Endothelial cell of umbilical vein (primary cell): ENCODE data around the gene DAZL. TPM values are rescaled to one million over a fixed set of nuclear protein-coding genes. Genes with fewer than 3 reads are reported as not detected.

Source experiments
- BruUV-seq: library from RNA; stranded (reverse); fragments of 400-500 nt; replicated peaks from 2 replicates; lab custom pipeline; 2021; lab: Mats Ljungman, UMichigan
- CTCF ChIA-PET: fragments of 300-600, 350-600 bp; sonication (Branson Sonifier 250); formaldehyde crosslinking; loops from one replicate; lab custom pipeline; 2021; ENCODE audit warnings: antibody characterized with exemption, inconsistent platforms; lab: Charles Lee
- POLR2A ChIA-PET: fragments of 300-600, 350-600 bp; sonication (Branson Sonifier 250); formaldehyde crosslinking; loops from one replicate; lab custom pipeline; 2021; ENCODE audit warnings: antibody characterized with exemption, inconsistent platforms; lab: Charles Lee
- DNase-seq: peaks from one replicate; pipeline ENCODE4 v3.0.0-alpha.2; 2011; ENCODE audit warnings: low read depth, low spot score
- FAIRE-seq: peaks from 2 replicates; lab custom pipeline; 2011; peaks lifted over from hg19 to GRCh38; lab: Jason Lieb, UNC
- H2AFZ ChIP-seq: 2 replicates; pipeline ENCODE4 v1.6.0; 2012; ENCODE audit warnings: low read depth, low read length, control low read depth, inconsistent platforms
- H3K27ac ChIP-seq: 2 replicates; pipeline ENCODE4 v1.5.1; 2011; ENCODE audit warnings: low read depth, mild to moderate bottlenecking, control low read depth, low read length, moderate library complexity; ENCODE audit not compliant: insufficient read depth
- H3K27me3 ChIP-seq, 2 experiments: 2 replicates each; pipeline versions ENCODE4 v1.6.0 to v1.6.1; 2011; ENCODE audit warnings: low read length in 2 of 2, mixed read lengths in 1 of 2; ENCODE audit not compliant: control insufficient read depth in 2 of 2, insufficient read depth in 2 of 2
- H3K36me3 ChIP-seq, 2 experiments: 2 replicates in 1 of 2; 3 replicates in 1 of 2; pipeline ENCODE4 v1.5.1; 2011; ENCODE audit warnings: low read length in 2 of 2, mild to moderate bottlenecking in 1 of 2, moderate library complexity in 1 of 2; ENCODE audit not compliant: control insufficient read depth in 2 of 2, insufficient read depth in 2 of 2; ENCODE audit errors: extremely low read depth in 1 of 2
- H3K4me1 ChIP-seq: 3 replicates; pipeline ENCODE4 v1.5.1; 2011; ENCODE audit warnings: mild to moderate bottlenecking, low read length; ENCODE audit not compliant: control insufficient read depth, insufficient read depth; ENCODE audit errors: extremely low read depth
- H3K4me2 ChIP-seq: 2 replicates; pipeline ENCODE4 v1.6.1; 2011; ENCODE audit warnings: low read length, control low read depth, mixed read lengths; ENCODE audit not compliant: insufficient read depth
- H3K4me3 ChIP-seq, 3 experiments: fragments of 200-600 bp in 1 of 3; sonication (generic), shearing (Covaris generic) in 1 of 3; replicated peaks in 1 of 3; 2 replicates each; pipeline ENCODE4 v1.5.1; 2011 to 2016; ENCODE audit warnings: control low read depth in 3 of 3, low read length in 3 of 3, mild to moderate bottlenecking in 2 of 3, inconsistent platforms in 1 of 3, low read depth in 1 of 3, moderate library complexity in 1 of 3; ENCODE audit not compliant: insufficient read depth in 1 of 3
- H3K79me2 ChIP-seq: 2 replicates; pipeline ENCODE4 v1.6.0; 2012; ENCODE audit warnings: low read length, inconsistent platforms; ENCODE audit not compliant: control insufficient read depth, insufficient read depth
- H3K9ac ChIP-seq: replicated peaks from 2 replicates; pipeline ENCODE3; 2011; ENCODE audit warnings: low read length, control low read depth; ENCODE audit not compliant: insufficient read depth; ENCODE audit errors: extremely low read depth
- H3K9me1 ChIP-seq: replicated peaks from 3 replicates; pipeline ENCODE4 v1.6.0; 2011; ENCODE audit warnings: mild to moderate bottlenecking, low read length; ENCODE audit not compliant: control insufficient read depth, insufficient read depth; ENCODE audit errors: extremely low read depth
- H3K9me3 ChIP-seq: replicated peaks from 2 replicates; pipeline ENCODE4 v1.5.1; 2012; ENCODE audit warnings: low read length, inconsistent platforms; ENCODE audit not compliant: control insufficient read depth, insufficient read depth
- H4K20me1 ChIP-seq: replicated peaks from 2 replicates; pipeline ENCODE3; 2011; ENCODE audit warnings: mild to moderate bottlenecking, low read length; ENCODE audit not compliant: control insufficient read depth, insufficient read depth; ENCODE audit errors: extremely low read depth
- EZH2 ChIP-seq: IDR thresholded peaks from 2 replicates; pipeline ENCODE4 v1.6.1; 2012; ENCODE audit warnings: borderline replicate concordance, low read depth, mild to moderate bottlenecking, moderate library complexity, low read length, inconsistent platforms; ENCODE audit not compliant: severe bottlenecking
- FOS ChIP-seq: IDR thresholded peaks from 2 replicates; pipeline ENCODE4 v1.6.1; 2011; ENCODE audit warnings: mild to moderate bottlenecking, low read length, moderate library complexity, borderline replicate concordance; ENCODE audit not compliant: insufficient read depth
- GATA2 ChIP-seq: IDR thresholded peaks from 2 replicates; pipeline ENCODE4 v1.7.0; 2011; ENCODE audit warnings: low read depth, mild to moderate bottlenecking, moderate library complexity, mixed read lengths, low read length; ENCODE audit not compliant: insufficient read length, insufficient read depth
- JUN ChIP-seq: IDR thresholded peaks from 2 replicates; pipeline ENCODE4 v1.6.1; 2011; ENCODE audit warnings: borderline replicate concordance, low read depth; ENCODE audit not compliant: insufficient read length, insufficient read depth
- MYC ChIP-seq: IDR thresholded peaks from one replicate; pipeline ENCODE4 v1.6.1; 2011; ENCODE audit warnings: mild to moderate bottlenecking, low read depth, low read length
- POLR2A ChIP-seq: IDR thresholded peaks from 2 replicates; pipeline ENCODE4 v1.6.1; 2012; ENCODE audit warnings: low read depth, mild to moderate bottlenecking, control low read depth, low read length
- POLR2AphosphoS5 ChIP-seq: IDR thresholded peaks from 2 replicates; pipeline ENCODE4 v1.6.1; 2012; ENCODE audit warnings: low read depth, mild to moderate bottlenecking, control low read depth, low read length, moderate library complexity; ENCODE audit not compliant: insufficient read depth
- dilution Hi-C: fragments of 300-500 bp; cut with MboI; formaldehyde crosslinking; loops from one replicate; pipeline ENCODE4 v1.15.0; 2019; ENCODE audit warnings: low sequenced_read_pairs; ENCODE audit not compliant: extremely low pct_ligation_motif_present
- intact Hi-C: fragments of 100-400 bp; cut with micrococcal nuclease; formaldehyde crosslinking; loops from one replicate; pipeline ENCODE4 v1.10.0; 2022
- polyA plus RNA-seq, 4 experiments: library from polyadenylated mRNA; depleted of rRNA in 3 of 4; stranded (reverse) in 3 of 4; unstranded in 1 of 4; fragments of >200 nt; gene quantifications; 2 replicates each; pipeline versions ENCODE4 v1.2.1 to v1.2.3, GENCODE V29; 2011 to 2012; ENCODE audit warnings: missing spikeins in 1 of 4
- total RNA-seq: library from RNA; stranded (reverse); gene quantifications from 2 replicates; pipeline ENCODE4 v1.2.3, GENCODE V29; 2021
- TF ChIP-seq, protein P1 (sequence below), 2 donors: IDR thresholded peaks; 1 replicate in 1 of 2; 2 replicates in 1 of 2; pipeline ENCODE4 v1.5.1; 2011; ENCODE audit warnings: low read length in 2 of 2, mild to moderate bottlenecking in 2 of 2, moderate library complexity in 2 of 2, control low read depth in 1 of 2, inconsistent platforms in 1 of 2, low read depth in 1 of 2; ENCODE audit not compliant: insufficient read depth in 1 of 2; ENCODE audit errors: extremely low read depth in 1 of 2
- TF ChIP-seq, protein P2 (sequence below): IDR thresholded peaks from 2 replicates; pipeline ENCODE4 v1.6.1; 2011; ENCODE audit not compliant: insufficient read depth, insufficient read length

Gene DAZL
- total and polyA plus RNA-seq, 2 donors (not counting 3 experiments of a cell fraction or from before 2014, with no cell fraction given): not detected

DNA sequence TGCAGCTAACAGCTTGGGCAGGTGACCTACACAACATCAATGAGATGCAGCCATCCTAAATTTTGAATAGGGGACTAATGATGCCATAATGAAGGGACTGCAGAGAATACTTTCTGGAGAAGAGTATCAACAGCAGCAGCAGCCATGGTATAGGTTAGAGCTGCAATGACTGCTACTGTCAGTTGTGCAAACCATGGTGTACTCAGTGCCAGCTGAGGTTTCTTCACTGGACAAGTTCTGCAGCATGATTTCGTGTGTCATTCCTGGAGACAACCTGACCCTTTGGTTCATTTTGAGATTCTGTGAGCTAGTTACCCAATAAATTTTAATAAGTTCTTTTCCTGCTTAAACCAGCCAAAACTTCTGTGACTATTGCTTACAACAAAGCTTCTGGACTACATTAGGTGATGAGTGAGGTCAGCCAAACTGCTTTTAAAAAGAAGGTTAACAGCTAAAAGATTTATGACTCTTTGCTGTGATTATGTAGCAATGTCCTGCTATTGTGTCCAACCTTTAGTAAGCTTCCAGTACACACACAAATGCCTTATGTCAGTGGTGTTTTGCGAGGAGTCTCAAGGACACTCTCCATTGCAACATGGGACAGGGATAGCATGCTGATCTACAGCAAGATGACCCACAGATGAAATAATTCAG, 4.8 kb upstream of the DAZL start:
- ChIA-PET CTCF (interaction anchor here (0.7 to 2.0 kb wide), 4 partner anchors 9 to 804 kb away, joined by 3 to 8 read pairs (median 3); no protein-coding TSS in a partner anchor), POLR2A (no interaction called here)
- intact Hi-C loops: loop anchor here (10.0 kb wide), 1 partner anchor 495 kb away; no protein-coding TSS in a partner anchor
- Histone ChIP-seq H3K27ac (no peak overlapping the region), H3K4me3 (no peak overlapping the region), H3K9me3 (no peaks in the 10 kb centered on the region), H4K20me1 (no peaks in the 10 kb centered on the region), H3K27me3 (peaks cover 1 to 2% of the 10 kb centered on the region in 2 experiments), H2AFZ (no peak overlapping the region), H3K9ac (no peak overlapping the region), H3K4me1 (no peaks in the 10 kb centered on the region), H3K9me1 (no peaks in the 10 kb centered on the region), H3K4me2 (no peak overlapping the region), H3K36me3 (no peaks in the 10 kb centered on the region), H3K79me2 (no peaks in the 10 kb centered on the region)
- FAIRE-seq: no peak
- dilution Hi-C loops: no loop called here
- no peak for TF ChIP-seq POLR2AphosphoS5
- TF ChIP-seq POLR2A: no peak
- no peak for TF ChIP-seq GATA2
- TF ChIP-seq, protein P1, sequence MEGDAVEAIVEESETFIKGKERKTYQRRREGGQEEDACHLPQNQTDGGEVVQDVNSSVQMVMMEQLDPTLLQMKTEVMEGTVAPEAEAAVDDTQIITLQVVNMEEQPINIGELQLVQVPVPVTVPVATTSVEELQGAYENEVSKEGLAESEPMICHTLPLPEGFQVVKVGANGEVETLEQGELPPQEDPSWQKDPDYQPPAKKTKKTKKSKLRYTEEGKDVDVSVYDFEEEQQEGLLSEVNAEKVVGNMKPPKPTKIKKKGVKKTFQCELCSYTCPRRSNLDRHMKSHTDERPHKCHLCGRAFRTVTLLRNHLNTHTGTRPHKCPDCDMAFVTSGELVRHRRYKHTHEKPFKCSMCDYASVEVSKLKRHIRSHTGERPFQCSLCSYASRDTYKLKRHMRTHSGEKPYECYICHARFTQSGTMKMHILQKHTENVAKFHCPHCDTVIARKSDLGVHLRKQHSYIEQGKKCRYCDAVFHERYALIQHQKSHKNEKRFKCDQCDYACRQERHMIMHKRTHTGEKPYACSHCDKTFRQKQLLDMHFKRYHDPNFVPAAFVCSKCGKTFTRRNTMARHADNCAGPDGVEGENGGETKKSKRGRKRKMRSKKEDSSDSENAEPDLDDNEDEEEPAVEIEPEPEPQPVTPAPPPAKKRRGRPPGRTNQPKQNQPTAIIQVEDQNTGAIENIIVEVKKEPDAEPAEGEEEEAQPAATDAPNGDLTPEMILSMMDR (IDR thresholded peaks at IDR 0.05; ENCODE audit: extremely low read depth in 1 of 2, insufficient read depth in 1 of 2, low read depth in 1 of 2, low read length in 2 of 2): no peak
- no peak for TF ChIP-seq JUN
- TF ChIP-seq MYC: no peak
- TF ChIP-seq, protein P2, sequence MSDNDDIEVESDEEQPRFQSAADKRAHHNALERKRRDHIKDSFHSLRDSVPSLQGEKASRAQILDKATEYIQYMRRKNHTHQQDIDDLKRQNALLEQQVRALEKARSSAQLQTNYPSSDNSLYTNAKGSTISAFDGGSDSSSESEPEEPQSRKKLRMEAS: no peak
- no peak for TF ChIP-seq EZH2
- TF ChIP-seq FOS: no peak
- BruUV-seq: no TSS peak
- peak; percentile 6 for DNase-seq
